ENCODE measurements around the gene GSG1L. TPM values are rescaled to one million over a fixed set of nuclear protein-coding genes. Genes with fewer than 3 reads are reported as not detected.

Gene GSG1L
- total and polyA plus RNA-seq, 9 of the 15 experiments (the other 6 are each of a cell fraction or from before 2014, with no cell fraction given), result not detected

- H3K27ac ChIP-seq (ENCODE audit: extremely low read depth, low read depth, low read length), result no peak overlapping the region
- no peak overlapping the region for H3K4me3 ChIP-seq
- no peaks in the 10 kb centered on the region for H3K79me2 ChIP-seq (ENCODE audit: control insufficient read depth, insufficient read depth, low read length)
- 92% methylated on average over 17 of the region's 20 CpGs for WGBS (ENCODE audit: insufficient coverage, low coverage, missing lambda C conversion rate)
- FAIRE-seq, result no peak
- CTCF ChIA-PET (ENCODE audit: low intra/inter-chr PET ratio), result no interaction called here
- no peak overlapping the region for H3K4me2 ChIP-seq (ENCODE audit: insufficient read depth, low read length)
- H3K9ac ChIP-seq (ENCODE audit: insufficient read depth in 1 of 2, low read depth in 2 of 2, low read length in 2 of 2), result no peak overlapping the region; a peak in 1 of 4 replicates
- DNase-seq (ENCODE audit: extremely low read depth in 1 of 4, low spot score in 3 of 4), result no peak
- no TSS peak for BruUV-seq (replicated peaks)
- intact Hi-C loops (cut with micrococcal nuclease) (no loop called here), in situ Hi-C loops (cut with MboI) (no loop called here)
- H3K9me1 ChIP-seq (ENCODE audit: control insufficient read depth, insufficient read depth, low read length), result no peaks in the 10 kb centered on the region
- H4K20me1 ChIP-seq (replicated peaks; ENCODE audit: control insufficient read depth, insufficient read depth, low read length), result no peaks in the 10 kb centered on the region
- TF ChIP-seq RBM22 (IDR thresholded peaks at IDR 0.05; ENCODE audit: low read depth, low read length, poor library complexity, severe bottlenecking) (peak; percentile 43), TAL1 (IDR thresholded peaks at IDR 0.05) (no peak), KDM1A (IDR thresholded peaks at IDR 0.05) (no peak)
- peaks cover 0 to 7% of the 10 kb centered on the region in 2 experiments; a peak in 1 of 5 replicates for H3K4me1 ChIP-seq (replicated peaks in 1 of 2; ENCODE audit: control insufficient read depth in 2 of 2, insufficient read depth in 2 of 2, low read length in 2 of 2)
- POLR2A ChIA-PET, result interaction anchor here (0.7 kb wide), 1 partner anchor 24 kb away, joined by 3 read pairs; no protein-coding TSS in a partner anchor
- no peak overlapping the region for H2AFZ ChIP-seq (ENCODE audit: low read depth, low read length)
- ATAC-seq, result no peak
- no peaks in the 10 kb centered on the region for H3K9me3 ChIP-seq (replicated peaks; ENCODE audit: control insufficient read depth, insufficient read depth, low read depth, low read length)
- H3K27me3 ChIP-seq (ENCODE audit: control insufficient read depth in 2 of 2, insufficient read depth in 2 of 2, low read length in 2 of 2), result no peaks in the 10 kb centered on the region
- H3K36me3 ChIP-seq (ENCODE audit: control insufficient read depth, insufficient read depth, low read length), result peaks cover 74% of the 10 kb centered on the region
Measured at GRCh38 chr16:28098959-28099945, 35.7 kb upstream of the GSG1L start.

Measured in K562 (cell line).